Choroid plexus epithelial cell (primary cell): ENCODE data around the gene C5orf15.

Experiments used
- DNase-seq: peaks from one replicate; pipeline ENCODE4 v3.0.0-alpha.2; 2010; ENCODE audit warnings: low read depth
- H3K4me3 ChIP-seq: 2 replicates; pipeline ENCODE4 v1.5.1; 2011; ENCODE audit warnings: low read depth, mild to moderate bottlenecking, control low read depth, low read length, moderate library complexity
- TF ChIP-seq, protein P1 (sequence below): conservative IDR thresholded peaks from 2 replicates; pipeline ENCODE4 v1.5.1; 2011; ENCODE audit warnings: low read depth, mild to moderate bottlenecking, control low read depth, inconsistent platforms, low read length, moderate library complexity

The C5orf15 gene

DNA sequence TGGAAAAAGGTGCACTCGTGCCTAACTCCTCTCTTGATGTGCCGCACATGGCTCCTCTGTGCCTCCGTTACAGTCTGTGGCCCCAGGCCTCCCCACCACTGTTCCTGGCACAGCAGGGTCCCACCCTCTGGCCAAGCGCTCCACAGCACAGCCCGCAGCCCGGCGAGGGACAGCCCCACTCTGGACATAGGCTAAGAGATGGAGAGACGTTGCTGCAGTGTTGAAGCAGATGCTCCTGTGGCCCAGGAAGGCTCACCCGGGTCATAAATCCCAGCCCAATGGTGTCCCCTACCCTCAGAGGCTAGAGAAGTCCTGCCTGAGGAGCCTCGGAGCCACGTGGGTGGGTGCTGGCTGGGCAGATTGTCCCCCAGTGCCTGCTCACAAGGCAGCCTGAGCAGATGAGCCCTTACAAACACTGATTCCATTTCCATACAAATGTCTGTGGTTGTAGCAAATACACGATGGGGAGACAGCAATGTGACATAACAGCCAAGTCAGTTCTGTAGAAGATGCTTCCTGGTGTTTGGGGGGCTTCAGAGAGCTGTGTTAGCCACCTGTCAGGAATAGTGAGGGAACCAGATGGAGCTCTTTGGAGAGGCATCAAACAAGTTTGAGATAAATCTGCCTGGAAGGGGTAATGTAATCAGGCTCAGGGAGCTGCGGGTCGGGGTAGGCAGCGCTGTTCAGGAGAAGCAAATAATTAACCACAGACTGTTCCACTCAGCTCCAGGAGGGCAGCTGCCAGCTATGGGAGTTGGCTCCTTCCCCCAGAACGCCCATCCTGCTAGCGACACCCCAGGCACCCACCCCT lies 41.7 kb downstream of the C5orf15 start:
- TF ChIP-seq, protein P1, sequence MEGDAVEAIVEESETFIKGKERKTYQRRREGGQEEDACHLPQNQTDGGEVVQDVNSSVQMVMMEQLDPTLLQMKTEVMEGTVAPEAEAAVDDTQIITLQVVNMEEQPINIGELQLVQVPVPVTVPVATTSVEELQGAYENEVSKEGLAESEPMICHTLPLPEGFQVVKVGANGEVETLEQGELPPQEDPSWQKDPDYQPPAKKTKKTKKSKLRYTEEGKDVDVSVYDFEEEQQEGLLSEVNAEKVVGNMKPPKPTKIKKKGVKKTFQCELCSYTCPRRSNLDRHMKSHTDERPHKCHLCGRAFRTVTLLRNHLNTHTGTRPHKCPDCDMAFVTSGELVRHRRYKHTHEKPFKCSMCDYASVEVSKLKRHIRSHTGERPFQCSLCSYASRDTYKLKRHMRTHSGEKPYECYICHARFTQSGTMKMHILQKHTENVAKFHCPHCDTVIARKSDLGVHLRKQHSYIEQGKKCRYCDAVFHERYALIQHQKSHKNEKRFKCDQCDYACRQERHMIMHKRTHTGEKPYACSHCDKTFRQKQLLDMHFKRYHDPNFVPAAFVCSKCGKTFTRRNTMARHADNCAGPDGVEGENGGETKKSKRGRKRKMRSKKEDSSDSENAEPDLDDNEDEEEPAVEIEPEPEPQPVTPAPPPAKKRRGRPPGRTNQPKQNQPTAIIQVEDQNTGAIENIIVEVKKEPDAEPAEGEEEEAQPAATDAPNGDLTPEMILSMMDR: no peak
- DNase-seq: no peak
- no peak overlapping the region for H3K4me3 ChIP-seq

DNA sequence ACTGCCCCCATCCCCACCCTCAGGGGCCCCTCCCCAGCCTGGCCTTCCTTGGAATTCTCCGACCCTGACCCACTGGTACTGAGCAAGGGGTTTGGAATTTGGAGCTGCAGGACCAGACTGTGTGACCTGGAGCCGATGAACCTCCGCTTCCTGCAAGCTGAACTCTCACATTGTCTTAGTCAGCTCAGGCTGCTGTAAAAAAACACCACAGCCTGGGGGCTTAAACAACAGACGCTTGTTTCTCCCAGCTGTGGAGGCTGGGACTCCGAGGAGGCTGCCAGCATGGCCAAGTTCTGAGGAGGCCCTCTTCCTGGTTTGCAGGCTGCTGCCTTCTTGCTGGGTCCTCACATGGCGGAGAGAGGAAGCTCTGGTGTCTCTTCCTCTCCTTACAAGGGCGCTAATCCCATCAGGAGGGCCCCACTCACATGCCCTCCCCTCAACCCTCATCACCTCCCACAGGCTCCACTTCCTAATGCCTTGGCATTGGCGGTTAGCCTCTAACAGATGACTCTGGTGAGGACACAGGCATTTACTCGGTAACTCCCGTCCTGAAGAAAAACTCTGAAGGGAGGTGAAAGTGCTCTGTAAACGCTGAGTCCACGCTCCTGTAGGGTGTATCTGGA lies 42.4 kb downstream of the C5orf15 start:
- DNase-seq: peak; percentile 41
- H3K4me3 ChIP-seq: no peak overlapping the region
- TF ChIP-seq, protein P1: no peak

DNA sequence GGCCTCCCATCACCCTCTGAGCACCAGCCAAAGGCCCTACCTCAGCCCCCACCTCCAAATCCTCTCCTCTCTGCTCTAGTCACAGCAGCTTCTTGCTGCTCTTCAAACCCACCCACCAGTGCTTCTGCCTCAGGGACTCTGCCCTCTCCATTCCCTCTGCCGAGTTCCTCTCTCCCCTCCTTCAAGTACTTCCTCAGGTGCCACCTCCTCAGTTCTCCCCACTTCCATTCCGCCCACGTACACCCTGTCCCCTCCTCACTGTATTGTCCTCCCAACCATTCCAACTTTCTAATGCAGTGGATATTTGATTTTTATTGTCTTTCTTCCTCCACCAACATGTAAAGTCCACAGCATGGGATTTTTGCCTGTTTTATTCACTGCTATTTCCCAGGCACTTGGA lies 43.2 kb downstream of the C5orf15 start:
- TF ChIP-seq, protein P1: no peak
- no peak overlapping the region for H3K4me3 ChIP-seq
- no peak for DNase-seq

DNA sequence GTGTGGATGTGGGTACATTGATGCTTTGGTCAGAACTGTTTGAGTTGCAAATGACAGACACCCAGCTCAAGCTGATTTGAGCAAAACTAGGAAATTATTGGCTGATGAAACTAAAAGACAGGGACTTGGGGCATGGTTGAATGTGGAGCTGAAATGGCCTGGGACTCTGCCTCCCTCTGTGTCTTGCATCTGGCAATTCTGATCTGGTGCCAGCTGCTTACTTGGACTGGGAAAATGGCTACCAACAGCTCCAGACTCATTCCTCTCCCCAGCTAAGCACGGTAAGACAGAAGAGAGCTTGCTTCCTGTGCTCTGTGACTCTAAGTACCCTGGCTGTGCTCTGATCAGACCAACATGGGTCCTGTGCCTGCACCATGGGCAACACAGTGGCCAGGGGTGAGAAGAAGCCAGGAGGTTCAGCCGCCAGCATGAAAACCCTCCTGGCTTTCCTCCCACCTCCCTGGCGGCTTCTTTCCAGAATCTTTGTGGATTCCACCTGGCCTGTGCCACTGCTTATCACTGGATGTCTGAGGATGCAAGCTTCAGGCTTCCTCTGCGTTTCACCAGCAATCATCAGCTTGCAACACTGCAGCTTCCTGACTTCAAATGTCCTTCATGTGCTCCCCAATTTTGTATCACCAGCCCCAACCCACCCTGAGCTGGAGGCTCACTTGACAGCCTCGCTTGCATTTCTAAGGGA lies 44.1 kb downstream of the C5orf15 start:
- no peak for DNase-seq
- H3K4me3 ChIP-seq: no peak overlapping the region
- TF ChIP-seq, protein P1: no peak

DNA sequence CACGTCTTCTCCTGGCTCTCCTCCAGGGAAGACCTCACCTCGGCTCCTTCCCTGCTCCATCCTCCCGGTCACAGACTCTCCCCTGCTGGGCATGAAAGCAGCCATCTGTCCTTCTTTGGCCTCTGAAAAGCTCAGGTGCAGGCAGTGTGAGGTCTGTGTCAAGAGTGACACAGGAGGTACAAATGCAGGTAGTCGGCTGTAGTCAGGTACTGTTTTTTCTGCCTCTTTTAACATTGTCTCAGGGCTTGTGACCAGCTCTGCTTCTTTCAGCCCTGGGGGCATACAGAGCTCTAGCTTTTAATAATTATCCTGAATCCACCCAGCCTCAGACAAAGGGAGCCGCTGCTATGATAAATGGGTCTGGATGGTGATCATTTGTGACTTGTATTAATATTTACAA lies 46.4 kb downstream of the C5orf15 start:
- no peak for DNase-seq
- TF ChIP-seq, protein P1: no peak
- no peak overlapping the region for H3K4me3 ChIP-seq

DNA sequence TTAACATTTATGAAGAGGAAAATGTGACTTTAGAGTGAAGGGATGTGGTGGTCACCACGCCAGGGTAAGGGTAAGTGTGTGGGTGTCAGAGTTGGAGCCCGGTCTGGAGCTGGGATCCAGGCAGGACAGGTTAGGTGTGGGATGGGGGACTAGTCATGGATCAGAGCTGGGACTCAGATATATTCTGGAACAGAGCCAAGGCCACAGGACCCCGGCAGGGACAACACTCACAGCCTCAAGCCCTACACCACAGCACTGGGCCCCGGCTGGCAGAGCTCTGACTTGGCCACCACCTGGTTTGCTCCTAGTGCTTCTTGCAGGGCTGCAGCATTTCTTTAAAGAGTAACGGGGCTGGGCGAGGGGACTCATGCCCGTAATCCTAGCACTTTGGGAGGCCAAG lies 47.4 kb downstream of the C5orf15 start:
- TF ChIP-seq, protein P1: no peak
- H3K4me3 ChIP-seq: no peak overlapping the region
- no peak for DNase-seq
